Spleen (tissue), 7 donors: ENCODE measurements around the gene SYDE2.

ENCODE experiments used
- POLR2A ChIP-seq, 3 donors: fragments of 450-650 bp; IDR thresholded peaks; one replicate each; pipeline ENCODE4 v1.5.1; 2017; ENCODE audit warnings: antibody characterized with exemption in 3 of 3, mild to moderate bottlenecking in 1 of 3
- TF ChIP-seq, protein P1 (sequence below), 11 experiments: fragments of 200-600 bp in 7 of 11; fragments of 450-650 bp in 4 of 11; sonication (generic) in 4 of 11; IDR thresholded peaks in 8 of 11; conservative IDR thresholded peaks in 3 of 11; 1 replicate in 7 of 11; 2 replicates in 4 of 11; pipeline versions ENCODE4 v1.4.0 to v1.8.0; 2016 to 2021; ENCODE audit warnings: antibody characterized with exemption in 11 of 11, inconsistent platforms in 4 of 11, mild to moderate bottlenecking in 1 of 11
- donor health status: DM: no; HTN: no; CAD: no; lungs with moderate emphysema.
- donor health status: DM: no; HTN: no; CAD: no.
- donor health status: DM: no; HTN: no; CAD: no.

DNA sequence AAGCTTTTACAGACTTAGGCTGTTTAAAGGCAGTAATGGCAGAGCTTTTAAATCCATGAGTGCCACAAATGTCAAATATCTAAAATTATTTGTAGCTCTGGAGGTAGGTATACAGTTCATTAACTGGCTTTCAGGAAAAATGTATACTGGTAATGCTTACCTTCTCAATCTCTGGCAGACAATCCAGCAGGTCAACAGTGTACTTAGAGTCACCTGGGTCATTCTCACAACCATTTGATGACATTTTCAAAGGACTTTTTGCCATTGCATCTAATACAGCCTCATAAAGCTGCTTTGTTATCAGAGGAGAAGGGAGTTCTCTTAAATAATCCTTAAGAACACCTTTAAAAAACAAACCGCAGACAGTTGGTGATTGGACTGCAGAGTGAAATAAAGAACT is 31.9 kb downstream of the SYDE2 start:
- TF ChIP-seq POLR2A (IDR thresholded peaks at IDR 0.05): no peak
- TF ChIP-seq, protein P1, sequence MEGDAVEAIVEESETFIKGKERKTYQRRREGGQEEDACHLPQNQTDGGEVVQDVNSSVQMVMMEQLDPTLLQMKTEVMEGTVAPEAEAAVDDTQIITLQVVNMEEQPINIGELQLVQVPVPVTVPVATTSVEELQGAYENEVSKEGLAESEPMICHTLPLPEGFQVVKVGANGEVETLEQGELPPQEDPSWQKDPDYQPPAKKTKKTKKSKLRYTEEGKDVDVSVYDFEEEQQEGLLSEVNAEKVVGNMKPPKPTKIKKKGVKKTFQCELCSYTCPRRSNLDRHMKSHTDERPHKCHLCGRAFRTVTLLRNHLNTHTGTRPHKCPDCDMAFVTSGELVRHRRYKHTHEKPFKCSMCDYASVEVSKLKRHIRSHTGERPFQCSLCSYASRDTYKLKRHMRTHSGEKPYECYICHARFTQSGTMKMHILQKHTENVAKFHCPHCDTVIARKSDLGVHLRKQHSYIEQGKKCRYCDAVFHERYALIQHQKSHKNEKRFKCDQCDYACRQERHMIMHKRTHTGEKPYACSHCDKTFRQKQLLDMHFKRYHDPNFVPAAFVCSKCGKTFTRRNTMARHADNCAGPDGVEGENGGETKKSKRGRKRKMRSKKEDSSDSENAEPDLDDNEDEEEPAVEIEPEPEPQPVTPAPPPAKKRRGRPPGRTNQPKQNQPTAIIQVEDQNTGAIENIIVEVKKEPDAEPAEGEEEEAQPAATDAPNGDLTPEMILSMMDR (IDR thresholded peaks at IDR 0.05 in 8 of 11, conservative IDR thresholded peaks at IDR 0.05 in 3 of 11): no peak
